Activated CD4-positive, alpha-beta T cell treated with anti-CD3 and anti-CD28 coated beads for 4 hours (primary cell): Measurements from ENCODE around the gene IQGAP2.
"Not testable (repeated sequence)": the region's sequence is repeated elsewhere in the genome, so short reads cannot be mapped to it uniquely, and the experiment has no call there.

ENCODE experiments used
- DNase-seq, 2 donors: peaks; one replicate each; pipeline ENCODE4 v3.0.0-alpha.2; 2020

The IQGAP2 gene

DNA sequence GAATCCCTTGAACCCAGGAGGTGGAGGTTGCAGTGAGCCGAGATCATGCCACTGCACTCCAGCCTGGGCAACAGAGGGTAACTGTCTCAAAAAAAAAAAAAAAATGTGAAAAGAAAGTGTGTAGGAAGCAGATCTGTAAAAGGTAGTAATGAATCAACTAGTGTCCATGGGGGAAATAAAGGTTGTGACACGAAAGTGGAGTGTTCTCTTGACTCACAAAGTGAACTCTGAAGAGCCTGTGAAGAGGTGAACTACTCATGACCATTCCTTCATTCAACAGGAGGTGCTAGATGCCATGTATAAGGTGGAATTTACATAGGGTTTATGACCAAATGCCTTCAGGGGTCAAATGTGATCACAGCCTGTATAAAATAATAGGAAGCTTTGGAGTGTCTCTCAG is 12.8 kb downstream of the IQGAP2 start:
- no peak for DNase-seq

DNA sequence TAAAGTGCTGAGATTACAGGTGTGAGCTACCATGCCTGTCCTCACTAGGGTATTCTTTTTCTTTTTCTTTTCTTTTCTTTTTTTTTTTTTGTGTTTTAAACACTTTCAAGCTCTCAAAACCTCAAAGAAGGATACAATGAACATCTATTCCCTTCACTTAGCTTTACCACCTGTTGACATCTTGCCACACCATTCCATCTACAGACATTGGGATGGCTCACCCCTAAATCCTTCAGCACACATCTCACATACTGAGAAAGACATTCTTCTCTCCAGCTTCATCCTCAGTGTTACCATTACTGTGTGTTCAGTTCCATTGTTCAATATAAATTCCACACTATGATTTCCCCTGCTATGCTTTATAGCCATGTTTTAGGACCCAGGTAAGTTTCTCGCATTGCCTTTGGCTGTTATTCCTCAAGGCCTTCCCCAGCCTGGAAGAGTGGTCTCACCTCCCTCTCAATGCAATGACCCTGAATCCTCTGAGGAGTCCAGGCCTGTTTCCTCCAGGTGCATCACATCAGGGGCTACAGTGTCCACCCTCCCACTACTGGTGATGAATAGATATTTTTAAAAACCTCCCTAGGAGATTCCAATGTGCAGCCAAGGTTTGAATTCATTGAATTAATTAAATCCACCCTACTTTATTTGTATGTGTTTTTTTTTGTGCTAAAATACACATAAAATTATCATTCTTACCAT is 16.7 kb downstream of the IQGAP2 start:
- no peak for DNase-seq

DNA sequence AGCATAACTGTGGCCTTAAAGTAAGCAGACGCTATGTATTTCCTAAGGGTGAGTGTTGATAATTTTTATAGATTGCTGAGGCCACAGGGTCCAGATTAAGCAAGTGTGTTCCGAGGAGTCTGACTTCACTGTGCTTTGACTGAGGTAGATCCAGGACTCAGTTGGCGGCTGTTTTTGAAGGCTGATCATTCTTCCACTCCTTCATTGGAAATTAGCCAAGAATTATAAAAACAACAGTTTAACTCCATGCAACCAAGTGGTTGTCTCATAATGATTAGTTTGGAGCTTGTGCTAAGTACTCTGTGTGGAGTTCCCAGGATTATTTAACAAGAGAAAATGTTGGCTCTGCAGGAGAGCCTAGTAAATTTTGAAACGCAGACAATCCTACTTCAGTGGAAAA is 19.1 kb downstream of the IQGAP2 start:
- no peak for DNase-seq

DNA sequence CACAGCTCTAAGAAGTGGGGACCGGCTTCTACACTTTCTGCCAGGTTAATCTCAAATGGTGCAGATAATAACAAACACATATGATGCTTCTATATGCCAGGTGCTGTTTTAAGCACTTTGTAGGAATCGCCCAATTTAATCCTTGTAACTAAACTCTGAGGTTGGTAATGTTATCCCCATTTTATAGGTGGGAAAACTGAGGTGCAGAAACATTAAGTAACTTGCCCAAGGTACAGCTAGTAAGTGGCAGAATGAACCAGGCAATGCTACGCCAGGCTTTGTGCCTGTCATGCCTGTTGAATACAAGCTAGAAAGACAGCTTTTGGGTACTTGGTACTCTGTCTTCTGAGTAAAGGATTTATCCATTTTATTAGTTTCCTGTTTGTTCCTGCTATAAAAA is 19.7 kb downstream of the IQGAP2 start:
- no peak for DNase-seq

DNA sequence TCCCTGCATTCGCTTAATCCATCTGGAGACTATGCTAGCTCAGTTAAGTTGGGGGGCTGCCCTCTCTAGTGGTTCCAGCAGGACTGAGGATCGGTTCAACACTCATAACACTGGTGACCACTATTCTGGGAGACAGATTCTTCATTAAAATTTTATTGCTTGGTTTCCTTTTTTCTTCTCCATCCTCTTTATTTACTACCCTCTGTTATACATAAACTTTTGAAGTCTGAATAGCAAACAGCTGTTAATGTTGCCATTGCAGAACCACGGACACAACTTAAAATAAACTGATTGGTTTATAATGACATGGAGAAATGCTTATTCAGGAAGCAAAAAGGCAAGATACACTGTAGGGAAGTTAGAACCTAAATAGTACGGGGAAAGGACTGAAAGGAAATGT is 22.1 kb downstream of the IQGAP2 start:
- no peak for DNase-seq

DNA sequence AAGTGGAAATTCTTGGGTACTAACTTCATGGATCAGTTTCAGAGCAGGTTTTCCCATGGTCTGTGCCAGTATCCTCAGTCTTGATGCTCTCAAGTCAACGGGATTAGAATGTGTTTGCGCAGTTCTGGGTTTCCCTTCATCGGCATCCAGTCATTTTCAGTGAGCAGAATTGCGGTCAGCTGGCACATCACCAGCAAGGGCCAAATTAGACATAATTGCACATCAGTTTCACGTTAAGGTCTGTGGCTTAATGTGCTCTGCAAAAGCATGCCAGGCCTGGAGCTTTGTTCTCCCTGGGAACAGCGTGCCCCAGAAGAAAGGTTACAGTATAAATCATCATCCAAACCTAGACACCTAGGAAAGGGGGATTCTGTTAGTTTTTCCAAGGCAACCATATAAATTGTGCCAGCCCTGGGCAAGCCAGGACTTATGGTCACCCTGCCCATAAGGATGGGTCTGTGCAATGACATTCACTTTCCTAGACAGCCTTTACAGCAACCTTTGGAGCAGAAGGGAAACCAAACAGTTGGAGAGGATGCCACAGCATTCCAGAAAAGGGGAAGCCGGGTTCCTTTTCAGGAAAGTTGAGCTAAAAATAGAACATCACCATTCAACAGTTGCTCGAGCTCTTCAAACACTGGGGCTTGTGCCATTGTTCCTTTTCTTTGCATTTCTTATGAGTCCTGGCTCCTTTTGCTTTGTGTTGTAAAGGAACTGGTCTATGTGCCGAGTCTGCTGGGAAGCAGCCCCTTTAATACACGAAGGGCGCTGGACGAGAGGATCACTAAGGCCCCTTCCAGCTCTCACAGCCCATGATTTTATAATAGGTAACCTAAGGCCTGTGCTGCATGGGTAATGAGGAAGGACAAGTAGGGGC is 23.1 kb downstream of the IQGAP2 start:
- DNase-seq: no peak

DNA sequence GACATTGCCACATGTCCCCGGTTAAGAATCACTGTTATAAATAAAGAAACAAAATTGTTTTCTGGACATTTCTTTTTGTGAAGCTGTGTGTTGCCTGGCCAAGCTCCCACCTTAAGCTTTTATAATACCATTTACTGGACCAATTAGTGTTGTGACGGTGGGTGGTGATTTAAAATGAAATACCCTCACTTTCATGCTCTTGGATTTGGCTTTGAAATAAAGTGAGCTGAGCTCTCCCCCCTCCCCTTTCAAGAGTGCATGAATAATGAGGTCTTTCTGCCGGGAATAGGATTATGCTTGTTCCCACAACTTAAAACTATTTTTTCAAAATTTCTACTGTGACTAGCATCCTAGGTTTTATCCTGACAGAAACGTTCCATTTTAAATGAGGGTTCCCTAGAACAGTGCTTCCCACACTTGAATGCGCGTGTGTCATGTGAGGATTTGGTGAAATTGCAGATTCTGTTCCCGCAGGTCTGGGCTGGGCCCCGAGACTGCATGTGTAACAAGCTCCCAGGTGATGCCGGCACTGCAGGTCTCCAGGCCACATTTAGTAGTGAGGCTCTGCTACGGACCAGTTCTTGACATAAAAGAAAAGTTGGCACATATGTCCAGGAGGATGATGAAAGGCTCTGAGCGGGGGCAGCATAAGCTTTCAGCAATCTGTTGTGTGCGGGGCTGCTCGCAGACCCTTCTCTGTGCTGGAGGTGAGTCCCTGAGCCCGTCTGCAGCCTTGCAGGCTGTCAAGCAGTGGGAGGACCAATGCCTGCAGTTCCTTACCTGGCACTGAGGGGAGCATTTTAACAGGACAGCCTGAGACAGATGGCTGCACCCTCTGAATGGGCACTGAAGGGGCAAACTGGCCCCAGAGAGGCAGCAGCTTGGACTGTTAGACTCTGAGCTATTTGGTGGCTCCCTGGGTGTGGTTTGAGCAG is 24.4 kb downstream of the IQGAP2 start:
- no peak for DNase-seq

DNA sequence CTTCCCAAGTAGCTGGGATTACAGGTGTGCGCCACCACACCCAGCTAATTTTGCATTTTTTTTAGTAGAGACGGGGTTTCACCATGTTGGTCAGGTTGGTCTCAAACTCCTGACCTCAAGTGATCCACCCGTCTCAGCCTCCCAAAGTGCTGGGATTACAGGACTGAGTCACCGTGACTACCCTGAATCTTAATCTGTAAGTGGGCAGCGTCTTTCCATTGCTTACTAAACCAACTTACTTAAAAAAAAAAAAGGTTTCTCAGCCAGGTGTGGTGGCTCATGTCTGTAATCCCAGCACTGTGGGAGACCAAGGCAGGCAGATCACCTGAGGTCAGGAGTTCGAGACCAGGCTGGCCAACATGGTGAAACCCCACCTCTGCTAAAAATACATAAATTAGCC is 25.5 kb downstream of the IQGAP2 start:
- DNase-seq: not testable (repeated sequence)

DNA sequence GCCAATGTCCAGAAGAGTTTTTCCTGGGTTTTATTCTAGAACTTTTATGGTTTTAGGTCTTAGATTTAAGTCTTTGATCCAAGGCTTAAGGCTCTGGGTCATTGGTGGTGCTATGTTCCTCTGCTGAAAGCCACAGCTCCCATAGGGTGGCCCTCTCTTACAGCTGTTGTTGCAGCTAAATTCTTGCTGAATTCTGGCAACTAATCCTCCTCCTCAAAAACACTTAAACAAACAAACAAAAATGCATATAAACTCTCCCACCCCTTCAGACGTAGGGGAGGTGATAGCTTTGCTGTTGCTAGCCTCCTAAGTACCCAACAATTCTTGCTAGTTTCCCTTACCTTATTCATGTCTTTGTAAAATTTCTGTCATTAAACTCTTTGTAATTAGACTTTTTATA is 30.2 kb downstream of the IQGAP2 start:
- no peak for DNase-seq

DNA sequence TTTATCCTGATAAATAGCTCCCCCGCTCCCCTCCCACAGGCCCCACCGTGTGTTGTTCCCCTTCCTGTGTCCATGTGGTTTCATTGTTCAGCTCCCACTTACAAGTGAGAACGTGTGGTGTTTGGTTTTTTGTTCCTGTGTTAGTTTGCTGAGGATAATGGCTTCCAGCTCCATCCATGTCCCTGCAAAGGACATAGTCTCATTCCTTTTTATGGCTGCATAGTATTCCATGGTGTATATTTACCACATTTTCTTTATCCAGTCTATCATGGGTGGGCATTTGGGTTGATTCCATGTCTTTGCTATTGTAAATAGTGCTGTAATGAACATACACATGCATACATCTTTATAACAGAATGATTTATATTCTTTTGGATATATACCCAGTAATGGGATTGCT is 34.4 kb downstream of the IQGAP2 start:
- not testable (repeated sequence) for DNase-seq

DNA sequence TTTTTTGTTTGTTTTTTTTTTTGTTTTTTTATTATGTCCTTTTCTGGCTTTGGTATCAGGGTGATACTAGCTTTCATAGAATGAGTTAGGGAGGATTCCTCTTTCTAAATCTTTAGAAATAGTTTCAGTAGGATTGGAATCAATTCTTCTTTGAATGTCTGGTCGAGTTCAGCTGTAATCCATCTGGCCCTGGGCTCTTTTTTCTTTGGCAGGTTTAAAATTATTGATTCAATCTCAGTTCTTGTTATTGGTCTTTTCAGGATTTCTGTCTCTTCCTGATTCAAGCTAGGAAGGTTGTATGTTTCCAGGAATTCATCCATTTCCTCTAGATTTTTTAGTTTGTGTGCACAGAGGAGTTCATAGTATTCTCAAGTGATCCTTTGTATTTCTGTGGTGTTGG is 34.9 kb downstream of the IQGAP2 start:
- no peak for DNase-seq

DNA sequence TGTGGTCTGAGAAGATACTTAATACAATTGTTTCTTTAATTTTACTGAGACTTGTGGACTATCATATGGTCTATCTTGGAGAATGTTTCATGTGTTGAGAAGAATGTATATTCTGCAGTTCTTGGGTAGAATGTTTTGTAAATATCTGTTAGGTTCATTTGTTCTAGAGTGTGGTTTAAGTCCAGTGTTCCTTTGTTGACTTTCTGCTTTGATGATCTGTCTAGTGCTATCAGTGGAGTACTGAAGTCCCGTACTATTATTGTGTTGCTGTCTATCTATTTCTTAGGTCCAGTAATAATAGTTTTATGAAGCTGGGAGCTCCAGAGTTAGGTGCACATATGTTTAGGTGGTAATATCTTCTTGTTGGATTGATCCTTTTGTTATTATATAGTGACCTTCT is 36.1 kb downstream of the IQGAP2 start:
- DNase-seq: no peak

DNA sequence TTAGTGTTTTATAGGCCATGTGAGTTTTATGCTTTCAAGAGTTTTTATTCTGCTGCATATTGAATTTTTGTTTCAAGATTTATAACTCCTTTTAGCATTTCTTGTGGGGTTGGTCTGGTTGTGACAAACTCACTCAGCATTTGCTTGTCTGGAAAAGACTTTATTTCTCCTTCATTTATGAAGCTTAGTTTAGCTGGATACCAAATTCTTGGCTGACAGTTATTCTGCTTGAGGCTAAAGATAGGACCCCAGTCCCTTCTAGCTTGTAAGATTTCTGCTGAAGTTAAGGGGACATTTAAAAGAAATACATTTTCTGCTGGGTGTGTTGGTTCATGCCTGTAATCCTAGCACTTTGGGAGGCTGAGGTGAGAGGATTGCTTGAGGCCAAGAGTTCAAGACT is 36.8 kb downstream of the IQGAP2 start:
- DNase-seq: no peak

DNA sequence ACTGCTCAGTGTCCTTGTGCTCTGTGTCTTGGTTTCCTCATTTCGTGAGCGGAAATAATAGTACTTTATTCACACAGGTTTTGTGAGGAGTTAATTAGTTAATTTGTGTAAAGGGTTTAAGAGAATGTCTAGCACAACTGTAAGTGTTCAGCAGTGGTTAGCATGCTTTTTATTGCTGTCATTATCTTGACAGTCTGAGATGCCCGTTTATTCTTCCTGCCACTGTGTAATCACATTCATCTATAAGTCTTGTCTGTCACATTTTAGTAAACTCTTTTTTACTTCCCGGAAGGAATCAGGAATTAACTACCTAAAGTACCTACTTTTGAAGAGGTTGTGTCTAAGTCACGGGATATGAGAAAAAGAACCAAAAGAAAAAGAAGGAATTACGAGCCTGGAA is 38.0 kb downstream of the IQGAP2 start:
- no peak for DNase-seq

DNA sequence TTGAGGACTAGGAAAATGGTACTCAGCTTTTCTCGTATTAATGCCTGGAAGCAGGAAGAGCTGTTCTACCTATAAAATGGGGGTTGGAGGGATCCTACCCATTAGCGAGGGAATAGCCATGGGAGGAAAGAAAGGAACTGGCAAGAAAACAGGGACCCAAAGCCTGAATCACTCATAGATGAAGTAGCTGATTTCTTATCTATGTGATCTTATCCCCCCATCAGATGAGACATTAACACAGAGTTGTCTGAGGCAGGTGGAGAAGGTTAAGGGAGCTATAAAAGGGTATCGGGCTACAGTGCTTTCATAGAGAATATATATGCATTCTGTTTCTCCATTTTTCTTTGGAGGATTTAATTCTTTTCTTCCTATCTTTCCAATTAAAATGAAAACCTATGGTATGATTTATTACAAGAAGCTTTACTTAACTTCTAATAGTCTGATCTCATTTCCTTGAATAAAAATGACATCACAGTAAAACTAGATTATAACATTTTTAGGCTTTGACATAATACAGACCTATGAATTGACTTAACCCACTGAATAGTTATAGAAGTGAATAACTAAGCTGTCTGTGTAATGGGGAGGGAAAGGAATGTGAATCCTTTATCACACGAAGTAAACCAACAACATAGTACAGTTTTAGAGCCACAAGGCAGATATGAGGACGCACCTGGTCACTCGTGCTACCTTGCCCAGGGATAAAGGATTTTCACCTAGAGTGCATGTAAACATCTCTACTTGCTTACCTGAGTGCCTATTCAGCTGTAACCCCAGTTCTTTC is 39.0 kb downstream of the IQGAP2 start:
- no peak for DNase-seq

DNA sequence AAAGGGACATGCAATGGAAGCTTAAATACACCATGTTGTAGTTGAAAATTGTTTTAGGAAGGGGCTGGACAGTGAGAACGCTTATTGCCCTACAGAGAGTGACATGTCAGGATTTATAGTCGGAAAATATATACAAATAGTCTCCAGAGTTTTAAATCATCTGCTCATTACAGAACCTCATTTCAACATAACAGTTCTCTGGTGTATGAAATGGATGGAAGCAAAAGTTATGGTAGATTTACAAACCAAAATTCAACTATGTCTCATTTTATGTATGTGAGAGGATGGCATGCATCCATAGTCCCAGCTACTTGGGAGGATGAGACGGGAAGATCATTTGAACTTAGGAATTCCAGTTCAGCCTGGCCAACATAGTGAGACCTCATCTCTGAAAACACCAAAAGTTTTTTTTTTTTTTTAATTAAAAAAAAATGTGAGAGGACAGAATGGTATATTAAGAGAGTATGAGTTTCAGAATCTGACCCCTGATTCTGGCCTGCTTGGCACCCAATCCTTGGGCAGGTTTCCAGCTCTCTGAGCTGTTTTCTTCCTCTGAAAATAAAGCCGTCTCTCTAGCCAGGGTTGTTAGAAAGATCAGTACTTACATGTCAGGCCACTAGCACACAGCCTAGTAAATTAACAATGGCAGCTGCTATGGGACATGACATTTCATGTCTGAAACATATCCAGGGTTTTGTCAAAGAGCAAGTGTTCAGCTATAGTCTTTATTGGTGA is 40.1 kb downstream of the IQGAP2 start:
- no peak for DNase-seq

DNA sequence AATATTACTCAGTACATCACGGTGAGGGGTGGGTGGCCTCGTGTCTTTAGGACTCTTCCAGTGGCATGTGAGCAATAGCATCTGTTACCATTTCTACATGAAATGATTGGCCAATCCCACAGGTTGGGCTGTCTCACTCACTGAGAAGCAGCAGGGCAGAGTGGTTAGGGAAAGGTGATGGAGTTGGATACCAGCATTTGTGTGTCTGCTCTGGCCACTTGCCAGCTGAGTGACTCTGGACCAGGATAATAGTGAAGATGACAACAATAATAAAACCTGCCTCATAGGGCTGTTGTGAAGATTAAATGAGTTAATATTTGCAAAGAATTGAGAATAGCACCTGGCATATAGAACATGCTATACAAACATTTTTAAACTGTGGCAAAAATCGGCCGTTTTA is 42.0 kb downstream of the IQGAP2 start:
- no peak for DNase-seq

DNA sequence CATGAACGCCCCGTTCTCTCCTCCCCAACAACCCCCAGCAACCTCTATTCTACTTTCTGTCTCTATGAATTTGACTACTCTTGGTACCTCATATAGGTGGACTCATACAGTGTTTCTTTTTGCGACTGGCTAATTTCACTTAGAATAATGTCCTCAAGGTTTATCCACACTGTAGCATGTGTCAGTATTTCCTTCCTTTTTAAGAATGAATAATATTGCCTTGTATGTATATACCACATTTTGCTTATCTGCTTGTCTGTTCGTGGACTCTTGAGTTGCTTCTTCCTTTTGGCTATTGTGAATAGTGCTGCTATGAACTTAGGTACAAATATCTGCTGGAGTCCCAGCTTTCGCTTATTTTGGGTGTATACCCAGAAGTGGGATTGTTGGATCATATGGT is 42.7 kb downstream of the IQGAP2 start:
- DNase-seq: no peak

DNA sequence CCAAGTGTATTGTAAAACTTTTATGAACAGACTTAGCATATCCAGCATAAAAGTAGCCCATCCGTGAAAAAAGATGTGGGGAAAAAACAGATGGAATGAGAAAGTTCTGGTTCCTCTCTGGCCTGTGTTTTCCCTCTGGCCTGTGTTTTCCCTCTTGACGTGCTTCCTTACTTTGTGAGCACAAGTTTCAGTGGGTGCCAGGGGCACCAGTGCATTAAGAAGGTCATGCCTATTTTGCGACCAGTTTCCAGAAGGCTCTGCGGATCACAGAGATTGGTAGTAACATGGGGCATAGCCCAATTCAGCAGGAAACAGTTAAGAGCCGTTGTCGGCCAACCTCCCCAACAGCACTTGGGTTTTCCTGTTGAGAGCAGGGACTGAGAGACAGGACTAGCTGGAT is 43.7 kb downstream of the IQGAP2 start:
- no peak for DNase-seq

DNA sequence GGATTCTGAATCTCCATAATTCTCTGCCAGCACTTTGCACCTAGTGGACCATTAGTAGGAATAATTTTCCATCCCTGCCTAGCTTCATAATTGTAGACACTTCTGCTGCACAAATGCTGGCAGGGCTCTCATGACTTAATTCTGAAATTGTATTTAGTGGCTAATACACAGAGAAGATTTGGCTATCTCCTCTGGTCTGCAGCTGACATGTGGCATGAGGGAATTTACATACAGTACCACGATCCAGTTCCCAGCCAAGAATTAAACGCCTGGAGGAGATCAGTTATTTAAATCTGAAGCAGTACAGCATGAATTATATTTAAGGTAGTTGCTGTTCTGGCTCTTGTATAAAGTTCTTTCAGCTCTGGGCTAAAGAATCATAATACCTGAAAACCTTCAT is 46.5 kb downstream of the IQGAP2 start:
- no peak for DNase-seq

DNA sequence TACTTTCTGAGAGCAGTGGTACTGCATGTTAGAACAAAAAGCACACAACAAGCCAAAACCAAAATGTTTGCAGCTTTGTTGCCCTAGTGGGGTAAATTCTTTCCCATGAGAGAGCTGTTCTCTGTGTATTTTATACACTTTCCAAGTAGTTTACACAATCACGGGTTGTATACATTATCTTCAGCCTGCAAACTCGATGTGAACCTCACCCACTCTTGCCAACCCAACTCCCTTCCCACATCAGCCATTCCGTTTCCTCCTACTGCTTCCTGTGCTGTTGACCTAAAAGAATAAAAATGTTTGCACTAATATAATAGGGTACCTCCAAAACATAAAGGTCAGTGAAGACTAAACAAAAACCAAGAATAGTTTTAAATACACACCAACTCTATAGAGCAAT is 47.0 kb downstream of the IQGAP2 start:
- DNase-seq: no peak
